HCT116 (cell line): ENCODE measurements around the gene MRPL49.

Experiments used
- CBX3 ChIP-seq: IDR thresholded peaks from 2 replicates; pipeline ENCODE4 v1.6.1; 2012; ENCODE audit warnings: low read depth
- CEBPB ChIP-seq: IDR thresholded peaks from 2 replicates; pipeline ENCODE4 v1.6.1; 2012; ENCODE audit warnings: low read depth
- CTCF ChIP-seq, 3 experiments: fragments of 200-600 bp in 1 of 3; sonication (generic) in 1 of 3; IDR thresholded peaks in 2 of 3; conservative IDR thresholded peaks in 1 of 3; 2 replicates each; pipeline ENCODE4 v1.5.1; 2012 to 2017; ENCODE audit warnings: low read depth in 2 of 3, low read length in 2 of 3, antibody characterized with exemption in 1 of 3, borderline replicate concordance in 1 of 3, control low read depth in 1 of 3, mild to moderate bottlenecking in 1 of 3, mixed read lengths in 1 of 3, mixed run types in 1 of 3, moderate library complexity in 1 of 3; ENCODE audit not compliant: insufficient read depth in 1 of 3
- EZH2 ChIP-seq: fragments of 200-600 bp; sonication (generic); IDR thresholded peaks from 2 replicates; pipeline ENCODE4 v1.6.1; 2017; ENCODE audit warnings: antibody characterized with exemption, mixed run types
- EZH2phosphoT487 ChIP-seq: fragments of 200-600 bp; IDR thresholded peaks from 2 replicates; pipeline ENCODE4 v1.6.1; 2018; ENCODE audit warnings: antibody characterized with exemption, borderline replicate concordance
- JUND ChIP-seq: IDR thresholded peaks from 2 replicates; pipeline ENCODE4 v1.6.1; 2012
- MAX ChIP-seq: IDR thresholded peaks from 2 replicates; pipeline ENCODE4 v1.6.1; 2012
- POLR2A ChIP-seq: IDR thresholded peaks from 2 replicates; pipeline ENCODE4 v1.7.0; 2011; ENCODE audit warnings: borderline replicate concordance; ENCODE audit not compliant: insufficient read depth, insufficient read length; ENCODE audit errors: extremely low read depth
- POLR2AphosphoS5 ChIP-seq: IDR thresholded peaks from 2 replicates; pipeline ENCODE4 v1.6.1; 2011; ENCODE audit warnings: mild to moderate bottlenecking, low read depth, low read length, moderate library complexity
- REST ChIP-seq: IDR thresholded peaks from 2 replicates; pipeline ENCODE4 v1.6.1; 2012; ENCODE audit warnings: low read depth
- TCF7L2 ChIP-seq: IDR thresholded peaks from 2 replicates; pipeline ENCODE4 v1.7.0; 2011; ENCODE audit warnings: borderline replicate concordance, inconsistent platforms; ENCODE audit not compliant: insufficient read depth, insufficient read length; ENCODE audit errors: extremely low read depth
- YY1 ChIP-seq: IDR thresholded peaks from 2 replicates; pipeline ENCODE4 v1.6.1; 2011; ENCODE audit warnings: low read length, low read depth, moderate library complexity, mild to moderate bottlenecking; ENCODE audit not compliant: insufficient replicate concordance; ENCODE audit errors: extremely low read depth
- ZFX ChIP-seq: fragments of 450-650 bp; IDR thresholded peaks from 2 replicates; pipeline ENCODE4 v1.6.1; 2017

GRCh38 chr11:65109231-65110198 is 12.6 kb upstream of the MRPL49 start:
- no peak for TF ChIP-seq EZH2phosphoT487
- TF ChIP-seq CEBPB, result no peak
- TF ChIP-seq EZH2, result no peak
- no peak for TF ChIP-seq CTCF (IDR thresholded peaks at IDR 0.05 in 2 of 3, conservative IDR thresholded peaks at IDR 0.05 in 1 of 3; ENCODE audit: borderline replicate concordance in 1 of 3, insufficient read depth in 1 of 3, low read depth in 2 of 3, low read length in 2 of 3)
- no peak for TF ChIP-seq TCF7L2
- no peak for TF ChIP-seq POLR2A
- no peak for TF ChIP-seq ZFX
- TF ChIP-seq YY1, result no peak
- TF ChIP-seq MAX, result no peak
- no peak for TF ChIP-seq POLR2AphosphoS5
- TF ChIP-seq REST, result no peak
- no peak for TF ChIP-seq CBX3
- no peak for TF ChIP-seq JUND
